ENCODE results near the gene ARTN. TPM values are rescaled to one million over a fixed set of nuclear protein-coding genes. Genes with fewer than 3 reads are reported as not detected.

Gene ARTN
- total RNA-seq, 1 donor from 2014 or later = not detected

GRCh38 chr1:43908226-43908625 lies 25.4 kb upstream of the ARTN start:
- DNase-seq (ENCODE audit: low spot score in 2 of 2) = no peak
- Histone ChIP-seq H3K9me3 (no peaks in the 10 kb centered on the region), H3K27me3 (no peaks in the 10 kb centered on the region), H3K4me3 (no peak overlapping the region), H3K4me1 (no peaks in the 10 kb centered on the region), H3K36me3 (no peaks in the 10 kb centered on the region), H3K27ac (no peak overlapping the region)
- TF ChIP-seq, protein P1, sequence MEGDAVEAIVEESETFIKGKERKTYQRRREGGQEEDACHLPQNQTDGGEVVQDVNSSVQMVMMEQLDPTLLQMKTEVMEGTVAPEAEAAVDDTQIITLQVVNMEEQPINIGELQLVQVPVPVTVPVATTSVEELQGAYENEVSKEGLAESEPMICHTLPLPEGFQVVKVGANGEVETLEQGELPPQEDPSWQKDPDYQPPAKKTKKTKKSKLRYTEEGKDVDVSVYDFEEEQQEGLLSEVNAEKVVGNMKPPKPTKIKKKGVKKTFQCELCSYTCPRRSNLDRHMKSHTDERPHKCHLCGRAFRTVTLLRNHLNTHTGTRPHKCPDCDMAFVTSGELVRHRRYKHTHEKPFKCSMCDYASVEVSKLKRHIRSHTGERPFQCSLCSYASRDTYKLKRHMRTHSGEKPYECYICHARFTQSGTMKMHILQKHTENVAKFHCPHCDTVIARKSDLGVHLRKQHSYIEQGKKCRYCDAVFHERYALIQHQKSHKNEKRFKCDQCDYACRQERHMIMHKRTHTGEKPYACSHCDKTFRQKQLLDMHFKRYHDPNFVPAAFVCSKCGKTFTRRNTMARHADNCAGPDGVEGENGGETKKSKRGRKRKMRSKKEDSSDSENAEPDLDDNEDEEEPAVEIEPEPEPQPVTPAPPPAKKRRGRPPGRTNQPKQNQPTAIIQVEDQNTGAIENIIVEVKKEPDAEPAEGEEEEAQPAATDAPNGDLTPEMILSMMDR (IDR thresholded peaks at IDR 0.05) = no peak
- intact Hi-C loops (cut with DNase I) = no loop called here

DNA sequence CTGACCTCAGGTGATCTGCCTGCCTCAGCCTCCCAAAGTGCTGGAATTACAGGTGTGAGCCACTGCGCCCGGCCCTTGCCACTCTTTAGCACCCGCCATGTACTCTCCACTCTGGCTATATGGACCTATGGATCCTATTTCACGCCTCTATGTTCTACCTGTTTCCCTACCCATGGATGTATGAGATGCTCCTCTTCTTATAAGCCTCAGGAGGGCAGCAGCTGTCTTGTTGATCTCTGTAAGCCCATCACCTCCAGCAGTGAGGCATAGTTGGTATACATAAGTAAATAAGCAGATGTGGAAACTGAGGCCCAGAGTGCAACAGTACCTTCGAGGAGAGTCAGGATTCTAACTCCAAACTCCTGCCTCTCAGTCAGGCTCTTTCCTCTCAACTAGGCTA lies 24.7 kb upstream of the ARTN start:
- H3K4me1 ChIP-seq = no peaks in the 10 kb centered on the region
- no peak overlapping the region for H3K27ac ChIP-seq
- no peak for DNase-seq (ENCODE audit: low spot score in 2 of 2)
- TF ChIP-seq, protein P1 (IDR thresholded peaks at IDR 0.05) = no peak
- no peaks in the 10 kb centered on the region for H3K9me3 ChIP-seq
- H3K27me3 ChIP-seq = no peaks in the 10 kb centered on the region
- intact Hi-C loops (cut with DNase I) = no loop called here
- H3K36me3 ChIP-seq = no peaks in the 10 kb centered on the region
- no peak overlapping the region for H3K4me3 ChIP-seq

DNA sequence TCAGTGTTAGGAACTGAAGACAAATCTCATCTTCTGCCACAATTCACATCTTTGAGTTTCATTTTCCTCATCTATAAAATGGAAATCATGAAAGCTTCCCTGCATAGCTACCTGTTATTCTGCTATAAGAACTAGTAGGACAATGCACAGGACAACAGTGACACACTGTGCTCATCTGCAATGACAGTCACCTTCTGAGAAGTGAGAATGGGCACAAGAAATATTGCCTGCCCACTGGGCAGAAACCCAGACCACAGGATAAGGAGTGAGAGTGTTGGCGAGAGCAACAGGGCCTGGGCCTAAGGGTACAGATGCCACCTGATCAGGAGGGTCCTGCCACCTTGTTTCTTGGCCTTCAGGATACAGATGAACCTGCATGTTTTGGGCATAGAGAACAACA lies 23.3 kb upstream of the ARTN start:
- Histone ChIP-seq H3K27me3 (no peaks in the 10 kb centered on the region), H3K4me1 (no peaks in the 10 kb centered on the region), H3K4me3 (no peak overlapping the region), H3K9me3 (no peaks in the 10 kb centered on the region), H3K27ac (no peak overlapping the region), H3K36me3 (no peaks in the 10 kb centered on the region)
- intact Hi-C loops (cut with DNase I) = no loop called here
- no peak for DNase-seq (ENCODE audit: low spot score in 2 of 2)
- TF ChIP-seq, protein P1 (IDR thresholded peaks at IDR 0.05) = no peak

DNA sequence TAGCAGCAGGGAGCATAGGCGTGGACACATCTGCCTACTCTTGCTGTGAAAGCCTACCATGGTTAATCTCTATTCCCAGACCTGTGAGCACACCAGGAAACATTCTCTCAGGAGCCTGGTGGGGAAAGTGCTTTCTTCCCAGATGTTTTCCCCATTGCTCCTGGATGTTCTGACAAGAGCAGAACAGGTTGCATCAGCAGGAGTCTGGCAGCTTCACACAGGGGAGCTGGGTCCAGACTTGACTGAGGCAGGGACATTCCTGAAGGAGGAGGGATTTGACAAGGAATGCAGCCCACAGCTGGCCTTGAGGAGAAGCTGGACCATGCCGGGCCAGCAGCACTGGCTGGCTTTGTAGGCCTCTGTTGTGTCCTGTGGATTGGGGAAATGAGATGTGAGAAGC lies 21.0 kb upstream of the ARTN start:
- H3K4me3 ChIP-seq = no peak overlapping the region
- peak in 1 of 2 donors; percentile 59 for DNase-seq (ENCODE audit: low spot score in 2 of 2)
- intact Hi-C loops (cut with DNase I) = no loop called here
- no peaks in the 10 kb centered on the region for H3K4me1 ChIP-seq
- no peaks in the 10 kb centered on the region for H3K36me3 ChIP-seq
- TF ChIP-seq, protein P1 (IDR thresholded peaks at IDR 0.05) = no peak
- H3K27ac ChIP-seq = no peak overlapping the region
- H3K9me3 ChIP-seq = no peaks in the 10 kb centered on the region
- H3K27me3 ChIP-seq = no peaks in the 10 kb centered on the region

DNA sequence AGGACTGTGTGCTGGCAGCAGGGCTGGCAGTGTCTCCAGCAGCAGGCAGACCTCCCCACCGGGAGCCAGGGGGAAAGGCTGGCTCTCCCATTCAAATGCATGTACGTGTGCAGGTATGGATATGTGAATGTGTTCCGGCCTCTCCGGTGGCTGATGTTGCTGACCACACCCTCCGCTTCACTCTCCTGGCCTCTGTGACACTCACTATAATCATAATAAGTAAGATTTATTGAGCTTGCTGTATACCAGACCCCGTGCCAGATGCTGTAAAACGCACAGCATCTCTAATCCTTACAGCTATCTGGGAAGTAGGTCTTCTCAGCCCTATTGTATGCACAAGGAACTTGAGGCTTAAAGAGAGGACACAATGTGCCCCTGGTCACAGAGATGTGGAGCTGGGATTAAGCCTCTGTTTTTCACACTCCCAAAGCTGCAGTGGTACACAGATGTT lies 20.5 kb upstream of the ARTN start:
- no peaks in the 10 kb centered on the region for H3K27me3 ChIP-seq
- intact Hi-C loops (cut with DNase I) = no loop called here
- H3K9me3 ChIP-seq = no peaks in the 10 kb centered on the region
- H3K36me3 ChIP-seq = no peaks in the 10 kb centered on the region
- no peaks in the 10 kb centered on the region for H3K4me1 ChIP-seq
- no peak overlapping the region for H3K27ac ChIP-seq
- DNase-seq (ENCODE audit: low spot score in 2 of 2) = no peak
- TF ChIP-seq, protein P1 (IDR thresholded peaks at IDR 0.05) = no peak
- H3K4me3 ChIP-seq = no peak overlapping the region

Measured in ascending aorta (tissue), 2 donors.